MM.1S (cell line): ENCODE data around the gene OR13J1.

Source experiments
- DNase-seq: peaks from one replicate; pipeline ENCODE4 v3.0.0-alpha.2; 2015
- H2AFZ ChIP-seq: fragments of 300-600 bp; sonication (generic); 2 replicates; pipeline ENCODE4 v1.6.0; 2016; ENCODE audit warnings: antibody characterized with exemption, low read length
- H3F3A ChIP-seq: fragments of 300-600 bp; sonication (generic); 2 replicates; pipeline ENCODE4 v1.6.1; 2016; ENCODE audit warnings: mild to moderate bottlenecking, antibody characterized with exemption, low read length, moderate library complexity, mixed read lengths; ENCODE audit not compliant: insufficient read depth
- H3K27ac ChIP-seq: fragments of 300-600 bp; sonication (generic); 2 replicates; pipeline ENCODE4 v1.5.1; 2016; ENCODE audit warnings: mild to moderate bottlenecking, low read length
- H3K27me3 ChIP-seq: fragments of 300-600 bp; sonication (generic); replicated peaks from 2 replicates; pipeline ENCODE4 v1.6.0; 2016; ENCODE audit warnings: low read length; ENCODE audit not compliant: insufficient read depth
- H3K36me3 ChIP-seq: fragments of 300-600 bp; sonication (generic); replicated peaks from 2 replicates; pipeline ENCODE4 v1.6.1; 2016; ENCODE audit warnings: mild to moderate bottlenecking, low read length, mixed read lengths; ENCODE audit not compliant: insufficient read depth
- H3K4me1 ChIP-seq: fragments of 300-600 bp; sonication (generic); 2 replicates; pipeline ENCODE4 v1.6.1; 2016; ENCODE audit warnings: low read length, mixed read lengths
- H3K4me2 ChIP-seq: fragments of 300-600 bp; sonication (generic); 2 replicates; pipeline ENCODE4 v1.6.0; 2016; ENCODE audit warnings: low read depth, low read length
- H3K4me3 ChIP-seq: fragments of 300-600 bp; sonication (generic); 2 replicates; pipeline ENCODE4 v1.5.1; 2016; ENCODE audit warnings: low read length, mixed read lengths
- H3K79me2 ChIP-seq: fragments of 300-600 bp; sonication (generic); 2 replicates; pipeline ENCODE4 v1.6.1; 2016; ENCODE audit warnings: mixed run types, low read length, mixed read lengths
- H3K9ac ChIP-seq: fragments of 300-600 bp; sonication (generic); 2 replicates; pipeline ENCODE4 v1.6.1; 2016; ENCODE audit warnings: low read length, mixed read lengths
- H3K9me2 ChIP-seq: fragments of 300-600 bp; sonication (generic); replicated peaks from 2 replicates; pipeline ENCODE4 v1.6.1; 2016; ENCODE audit warnings: mild to moderate bottlenecking, low read length, mixed read lengths; ENCODE audit not compliant: insufficient read depth
- H3K9me3 ChIP-seq: fragments of 300-600 bp; sonication (generic); replicated peaks from 2 replicates; pipeline ENCODE4 v1.6.1; 2016; ENCODE audit warnings: mild to moderate bottlenecking, low read length, mixed read lengths; ENCODE audit not compliant: insufficient read depth
- H4K20me1 ChIP-seq: fragments of 300-600 bp; sonication (generic); 2 replicates; pipeline ENCODE4 v1.6.1; 2016; ENCODE audit warnings: mild to moderate bottlenecking, low read length, moderate library complexity, mixed read lengths; ENCODE audit not compliant: insufficient read depth
- CTCF ChIP-seq: fragments of 300-600 bp; sonication (generic); IDR thresholded peaks from 2 replicates; pipeline ENCODE4 v1.5.1; 2016; ENCODE audit warnings: antibody characterized with exemption, low read length, mixed read lengths
- EZH2 ChIP-seq: fragments of 300-600 bp; sonication (generic); optimal IDR thresholded peaks from 2 replicates; pipeline ENCODE3; 2017; ENCODE audit warnings: low read depth, mild to moderate bottlenecking, antibody characterized with exemption, low read length, mixed read lengths
- EZH2phosphoT487 ChIP-seq: fragments of 300-600 bp; sonication (generic); IDR thresholded peaks from 2 replicates; pipeline ENCODE4 v1.6.1; 2018; ENCODE audit warnings: antibody characterized with exemption, low read length

OR13J1 gene

GRCh38 chr9:35856882-35857281 is 13.3 kb downstream of the OR13J1 start:
- H3K9me2 ChIP-seq = no peaks in the 10 kb centered on the region
- no peaks in the 10 kb centered on the region for H4K20me1 ChIP-seq
- TF ChIP-seq CTCF (no peak), EZH2phosphoT487 (no peak), EZH2 (no peak)

GRCh38 chr9:35856206-35856605 is 14.0 kb downstream of the OR13J1 start:
- Histone ChIP-seq H4K20me1 (no peaks in the 10 kb centered on the region), H3K4me2 (no peak overlapping the region), H3K4me3 (no peak overlapping the region), H3K9ac (no peak overlapping the region), H2AFZ (no peak overlapping the region), H3K4me1 (no peaks in the 10 kb centered on the region), H3K9me2 (no peaks in the 10 kb centered on the region), H3K27ac (no peak overlapping the region), H3K36me3 (no peaks in the 10 kb centered on the region), H3K79me2 (no peaks in the 10 kb centered on the region), H3F3A (no peaks in the 10 kb centered on the region), H3K27me3 (no peaks in the 10 kb centered on the region), H3K9me3 (no peaks in the 10 kb centered on the region)
- TF ChIP-seq EZH2 = no peak
- TF ChIP-seq EZH2phosphoT487 = no peak
- no peak for DNase-seq

More at GRCh38 chr9:35856882-35857281, 13.3 kb downstream of the OR13J1 start:
- no peaks in the 10 kb centered on the region for H3K36me3 ChIP-seq
- no peaks in the 10 kb centered on the region for H3K9me3 ChIP-seq
- no peaks in the 10 kb centered on the region for H3K27me3 ChIP-seq
- no peak overlapping the region for H3K4me2 ChIP-seq
- no peak for DNase-seq
- no peaks in the 10 kb centered on the region for H3K79me2 ChIP-seq
- no peak overlapping the region for H3K4me3 ChIP-seq
- no peaks in the 10 kb centered on the region for H3K4me1 ChIP-seq
- H3F3A ChIP-seq = no peaks in the 10 kb centered on the region
- no peak overlapping the region for H2AFZ ChIP-seq
- H3K9ac ChIP-seq = no peak overlapping the region
- no peak overlapping the region for H3K27ac ChIP-seq

GRCh38 chr9:35854091-35854762 is 16.0 kb downstream of the OR13J1 start:
- H4K20me1 ChIP-seq = no peaks in the 10 kb centered on the region
- H2AFZ ChIP-seq = no peak overlapping the region
- no peaks in the 10 kb centered on the region for H3K9me2 ChIP-seq
- no peaks in the 10 kb centered on the region for H3K79me2 ChIP-seq
- DNase-seq = no peak
- no peak overlapping the region for H3K9ac ChIP-seq
- H3K4me2 ChIP-seq = no peak overlapping the region
- no peak overlapping the region for H3K27ac ChIP-seq
- TF ChIP-seq CTCF = no peak
- TF ChIP-seq EZH2phosphoT487 = no peak
- no peak for TF ChIP-seq EZH2
- peaks cover 1% of the 10 kb centered on the region; the same call in 1 of the 2 replicates for H3F3A ChIP-seq
- H3K4me1 ChIP-seq = peaks cover 8% of the 10 kb centered on the region
- H3K36me3 ChIP-seq = no peaks in the 10 kb centered on the region
- no peak overlapping the region for H3K4me3 ChIP-seq
- no peaks in the 10 kb centered on the region for H3K27me3 ChIP-seq
- no peaks in the 10 kb centered on the region for H3K9me3 ChIP-seq
